ENCODE data around the gene BAD.

BAD gene

GRCh38 chr11:64226507-64227051, 57.9 kb downstream of the BAD start:
- DNase-seq = no peak

GRCh38 chr11:64225608-64226506, 58.6 kb downstream of the BAD start, which contains the start of the genes NUDT22 and TRPT1:
Gene NUDT22 (plus strand): TSS chr11:64226274. CDS start chr11:64226653, 379 bp downstream.
Gene TRPT1 (minus strand): TSS chr11:64226186. CDS start chr11:64225860, 326 bp downstream.
- peak; percentile 52 for DNase-seq

DNA sequence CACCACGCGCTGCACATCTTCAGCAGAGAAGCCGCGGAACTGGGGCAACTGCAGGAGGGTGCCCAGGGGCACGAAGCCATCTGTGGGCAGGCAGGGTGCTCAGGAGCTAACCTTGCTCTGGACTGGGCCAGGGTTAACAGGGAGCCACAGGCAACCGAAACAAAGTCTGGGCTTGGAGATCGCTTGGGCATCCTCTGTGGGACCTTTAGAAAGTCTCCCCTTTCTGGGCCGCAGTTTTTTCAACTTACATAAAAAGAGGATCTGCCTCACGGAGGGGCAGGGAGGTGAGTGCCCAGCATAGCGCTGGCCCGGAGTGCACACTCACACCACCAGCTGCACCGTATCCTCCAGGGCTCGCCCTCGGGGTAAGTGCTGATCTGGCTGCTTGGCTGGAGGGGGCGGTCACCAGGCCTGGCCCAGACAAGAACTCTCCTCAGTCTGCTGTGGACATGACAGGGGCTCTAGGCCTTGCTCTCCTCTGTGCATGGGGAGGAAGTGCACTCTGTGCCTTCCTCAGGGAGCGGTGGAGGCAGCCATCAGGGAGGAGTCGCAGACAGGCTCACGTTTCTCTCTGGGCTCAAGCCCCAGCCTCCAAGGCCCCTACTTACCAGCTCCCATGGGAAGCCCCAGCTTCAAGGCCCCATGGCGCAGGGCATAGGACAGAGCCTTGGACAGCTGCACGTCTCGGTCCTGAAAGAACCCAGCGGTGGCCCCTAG, 59.4 kb downstream of the BAD start:
- no peak for DNase-seq

- no peak for DNase-seq
These were observed 60.1 kb downstream of the BAD start for GRCh38 chr11:64224151-64224890.

GRCh38 chr11:64223001-64223651, 61.3 kb downstream of the BAD start:
- no peak for DNase-seq

DNA sequence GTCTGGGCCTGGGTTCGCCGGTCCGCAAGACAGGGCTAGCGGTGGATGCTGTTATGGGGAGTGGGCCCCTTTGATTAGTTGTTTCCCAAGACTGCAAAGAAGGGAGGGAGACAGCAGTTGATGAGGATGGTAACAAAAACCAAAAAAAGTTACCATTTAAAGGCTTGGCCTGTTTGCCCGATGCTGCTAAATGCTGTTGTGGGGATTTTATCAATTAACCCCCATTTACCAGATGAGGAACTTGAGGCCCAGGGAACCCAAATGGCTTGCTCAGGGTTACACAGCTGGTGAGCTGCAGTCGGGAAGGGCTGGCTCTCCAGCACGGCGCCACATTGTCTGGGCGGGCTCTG, 61.8 kb downstream of the BAD start:
- no peak for DNase-seq

DNA sequence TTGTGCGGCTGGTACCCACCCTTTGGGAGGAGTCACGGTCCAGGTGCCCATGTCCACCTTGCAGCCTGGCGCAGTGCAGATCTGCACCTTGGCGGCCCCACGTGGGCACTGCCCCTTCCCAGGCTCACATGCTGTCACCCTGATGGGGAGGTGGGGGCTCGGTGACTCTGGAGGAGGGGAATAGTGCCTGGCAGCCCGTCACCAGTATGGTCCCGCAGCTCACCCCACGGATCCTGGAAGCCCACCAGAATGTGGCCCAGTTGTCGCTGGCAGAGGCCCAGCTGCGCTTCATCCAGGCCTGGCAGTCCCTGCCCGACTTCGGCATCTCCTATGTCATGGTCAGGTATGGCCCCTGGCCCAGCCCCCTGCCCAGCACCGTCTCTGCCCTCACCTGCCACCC, 63.7 kb downstream of the BAD start:
- DNase-seq = no peak

DNA sequence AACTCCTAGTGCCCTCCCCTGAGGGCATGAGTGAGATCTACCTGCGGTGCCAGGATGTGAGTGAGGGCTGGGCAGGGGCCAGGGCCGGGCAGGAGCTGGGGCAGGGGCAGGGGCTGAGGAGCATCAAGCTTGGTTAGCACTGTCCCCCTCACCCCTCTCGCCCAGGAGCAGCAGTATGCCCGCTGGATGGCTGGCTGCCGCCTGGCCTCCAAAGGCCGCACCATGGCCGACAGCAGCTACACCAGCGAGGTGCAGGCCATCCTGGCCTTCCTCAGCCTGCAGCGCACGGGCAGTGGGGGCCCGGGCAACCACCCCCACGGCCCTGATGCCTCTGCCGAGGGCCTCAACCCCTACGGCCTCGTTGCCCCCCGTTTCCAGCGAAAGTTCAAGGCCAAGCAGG, 64.2 kb downstream of the BAD start:
- no peak for DNase-seq

Measured in NCI-H446 treated with DMSO at 0.1 percent for 48 hours (cell line).